IMR-90 (cell line): ENCODE data around the gene TMEM52. TPM values are rescaled to one million over a fixed set of nuclear protein-coding genes. Genes with fewer than 3 reads are reported as not detected.

Source experiments
- ATAC-seq: fragments of 200-7000 bp; cut with Tn5 transposase; 2 replicates; pipeline ENCODE4 v1.9.1; 2020; ENCODE audit warnings: low read depth, mild to moderate bottlenecking, moderate library complexity
- BruUV-seq: library from RNA; stranded (reverse); fragments of 400-500 nt; replicated peaks from 2 replicates; lab custom pipeline; 2021; lab: Mats Ljungman, UMichigan
- CTCF ChIA-PET: fragments of 300-600 bp; formaldehyde crosslinking; extraction: SDS; loops from one replicate; lab custom pipeline; 2021; ENCODE audit warnings: antibody characterized with exemption; lab: Yijun Ruan, JAX
- POLR2A ChIA-PET: fragments of 300-600 bp; sonication (Branson Sonifier 250); formaldehyde crosslinking; loops from one replicate; lab custom pipeline; 2022; ENCODE audit warnings: antibody characterized with exemption; ENCODE audit not compliant: unreplicated experiment; lab: Charles Lee
- DNase-seq: peaks from one replicate; pipeline ENCODE4 v3.0.0; 2013
- H2AFZ ChIP-seq: replicated peaks from 2 replicates; pipeline ENCODE3; 2013; ENCODE audit warnings: low read length, mild to moderate bottlenecking; ENCODE audit not compliant: poor library complexity
- H2AK5ac ChIP-seq: 2 replicates; pipeline ENCODE4 v1.6.1; 2013; ENCODE audit warnings: low read depth, low read length, inconsistent platforms
- H2AK9ac ChIP-seq: replicated peaks from 2 replicates; pipeline ENCODE3; 2013; ENCODE audit warnings: mild to moderate bottlenecking, low read depth, low read length, moderate library complexity; ENCODE audit not compliant: poor library complexity
- H2BK120ac ChIP-seq: 2 replicates; pipeline ENCODE4 v1.6.1; 2013; ENCODE audit warnings: low read depth, low read length, inconsistent platforms
- H2BK15ac ChIP-seq: 3 replicates; pipeline ENCODE4 v1.6.1; 2013; ENCODE audit warnings: low read depth, low read length, inconsistent platforms
- H2BK20ac ChIP-seq: 2 replicates; pipeline ENCODE4 v1.6.1; 2013; ENCODE audit warnings: low read depth, mild to moderate bottlenecking, inconsistent platforms, low read length, moderate library complexity
- H2BK5ac ChIP-seq: 2 replicates; pipeline ENCODE4 v1.6.1; 2013; ENCODE audit warnings: mild to moderate bottlenecking, low read depth, low read length, inconsistent platforms; ENCODE audit not compliant: poor library complexity, severe bottlenecking
- H3K14ac ChIP-seq: replicated peaks from 2 replicates; pipeline ENCODE4 v1.6.1; 2013; ENCODE audit warnings: low read depth, low read length, inconsistent platforms
- H3K18ac ChIP-seq: 2 replicates; pipeline ENCODE4 v1.6.1; 2013; ENCODE audit warnings: low read depth, low read length, control low read depth
- H3K23ac ChIP-seq: 2 replicates; pipeline ENCODE4 v1.6.1; 2013; ENCODE audit warnings: low read depth, low read length, inconsistent platforms
- H3K27ac ChIP-seq: 2 replicates; pipeline ENCODE4 v1.5.1; 2013; ENCODE audit warnings: mild to moderate bottlenecking, control low read depth, low read length; ENCODE audit not compliant: insufficient read depth
- H3K27me3 ChIP-seq: 2 replicates; pipeline ENCODE4 v1.6.1; 2013; ENCODE audit warnings: low read length; ENCODE audit not compliant: control insufficient read depth, insufficient read depth
- H3K36me3 ChIP-seq: 2 replicates; pipeline ENCODE4 v1.6.1; 2013; ENCODE audit warnings: low read length, mixed read lengths; ENCODE audit not compliant: control insufficient read depth, insufficient read depth
- H3K4ac ChIP-seq: 2 replicates; pipeline ENCODE4 v1.6.1; 2013; ENCODE audit warnings: low read depth, low read length, inconsistent platforms
- H3K4me1 ChIP-seq: 2 replicates; pipeline ENCODE4 v1.6.1; 2013; ENCODE audit warnings: low read length, mixed read lengths; ENCODE audit not compliant: control insufficient read depth, insufficient read depth
- H3K4me2 ChIP-seq: 2 replicates; pipeline ENCODE4 v1.6.1; 2013; ENCODE audit warnings: low read depth, mild to moderate bottlenecking, control low read depth, low read length, moderate library complexity
- H3K4me3 ChIP-seq: 2 replicates; pipeline ENCODE4 v1.5.1; 2013; ENCODE audit warnings: low read depth, mild to moderate bottlenecking, control low read depth, low read length, moderate library complexity; ENCODE audit not compliant: insufficient read depth
- H3K56ac ChIP-seq: 2 replicates; pipeline ENCODE4 v1.6.1; 2013; ENCODE audit warnings: low read length, inconsistent platforms; ENCODE audit not compliant: insufficient read depth; ENCODE audit errors: extremely low read depth
- H3K79me1 ChIP-seq, 2 experiments: 2 replicates each; pipeline ENCODE4 v1.6.1; 2013; ENCODE audit warnings: low read length in 2 of 2, inconsistent platforms in 1 of 2, low read depth in 1 of 2
- H3K9ac ChIP-seq: 2 replicates; pipeline ENCODE4 v1.6.1; 2013; ENCODE audit warnings: low read depth, low read length, control low read depth
- H3K9me1 ChIP-seq: 2 replicates; pipeline ENCODE4 v1.6.1; 2013; ENCODE audit warnings: low read length, inconsistent platforms; ENCODE audit not compliant: insufficient read depth
- H3K9me3 ChIP-seq: 2 replicates; pipeline ENCODE4 v1.6.1; 2013; ENCODE audit warnings: low read length; ENCODE audit not compliant: control insufficient read depth, insufficient read depth
- H4K20me1 ChIP-seq: 2 replicates; pipeline ENCODE4 v1.6.1; 2013; ENCODE audit warnings: low read length, inconsistent platforms; ENCODE audit not compliant: insufficient read depth
- H4K5ac ChIP-seq: 2 replicates; pipeline ENCODE4 v1.6.1; 2013; ENCODE audit warnings: mild to moderate bottlenecking, low read depth, low read length, control low read depth
- H4K8ac ChIP-seq, 2 experiments: 2 replicates each; pipeline ENCODE4 v1.6.1; 2013; ENCODE audit warnings: low read depth in 2 of 2, low read length in 2 of 2, control low read depth in 1 of 2, inconsistent platforms in 1 of 2
- H4K91ac ChIP-seq: 2 replicates; pipeline ENCODE4 v1.6.1; 2013; ENCODE audit warnings: low read depth, low read length, inconsistent platforms; ENCODE audit not compliant: insufficient read depth
- MXI1 ChIP-seq: IDR thresholded peaks from 2 replicates; pipeline ENCODE4 v1.6.1; 2012; ENCODE audit warnings: low read depth, mild to moderate bottlenecking, low read length, moderate library complexity, borderline replicate concordance
- NFE2L2 ChIP-seq: fragments of 150-350 bp; IDR thresholded peaks from 2 replicates; pipeline ENCODE4 v1.6.1; 2016; ENCODE audit warnings: low read depth, mild to moderate bottlenecking, low read length
- WGBS, 2 experiments: methylation state at CpG; one replicate each; pipeline versions ENCODE4 v1.1.5 to v1.1.7; 2013; ENCODE audit warnings: missing lambda C conversion rate in 2 of 2; ENCODE audit not compliant: insufficient read length in 1 of 2; ENCODE audit errors: extremely low coverage in 2 of 2; 5-methylcytosine and 5-hydroxymethylcytosine counted together
- dilution Hi-C: fragments of 300-500 bp; cut with HindIII; formaldehyde crosslinking; loops from one replicate; pipeline ENCODE4 v1.14.3; 2018; ENCODE audit warnings: low sequenced_read_pairs; ENCODE audit not compliant: unreplicated experiment
- in situ Hi-C: fragments of 300-500 bp; cut with MboI; formaldehyde crosslinking; loops from 3 replicates; pipeline ENCODE4 v1.14.3; 2019; ENCODE audit warnings: low sequenced_read_pairs, inconsistent platforms, mixed read lengths
- intact Hi-C: fragments of 100-400 bp; cut with micrococcal nuclease; formaldehyde crosslinking; loops from 2 replicates; pipeline ENCODE4 v1.10.0; 2022
- polyA plus RNA-seq, 3 experiments: library from polyadenylated mRNA; depleted of rRNA; stranded (reverse); fragments of >200 nt; gene quantifications; 2 replicates each; pipeline ENCODE4 v1.2.3, GENCODE V29; 2012; ENCODE audit warnings: low replicate concordance in 1 of 3
- total RNA-seq: library from RNA; depleted of rRNA; stranded (reverse); fragments of >200 nt; gene quantifications from 2 replicates; pipeline ENCODE4 v1.2.3, GENCODE V29; 2012

The TMEM52 gene
- total and polyA plus RNA-seq, 2 of the 4 experiments (the other 2 are of a cell fraction): 0.54 to 1.3 TPM

DNA sequence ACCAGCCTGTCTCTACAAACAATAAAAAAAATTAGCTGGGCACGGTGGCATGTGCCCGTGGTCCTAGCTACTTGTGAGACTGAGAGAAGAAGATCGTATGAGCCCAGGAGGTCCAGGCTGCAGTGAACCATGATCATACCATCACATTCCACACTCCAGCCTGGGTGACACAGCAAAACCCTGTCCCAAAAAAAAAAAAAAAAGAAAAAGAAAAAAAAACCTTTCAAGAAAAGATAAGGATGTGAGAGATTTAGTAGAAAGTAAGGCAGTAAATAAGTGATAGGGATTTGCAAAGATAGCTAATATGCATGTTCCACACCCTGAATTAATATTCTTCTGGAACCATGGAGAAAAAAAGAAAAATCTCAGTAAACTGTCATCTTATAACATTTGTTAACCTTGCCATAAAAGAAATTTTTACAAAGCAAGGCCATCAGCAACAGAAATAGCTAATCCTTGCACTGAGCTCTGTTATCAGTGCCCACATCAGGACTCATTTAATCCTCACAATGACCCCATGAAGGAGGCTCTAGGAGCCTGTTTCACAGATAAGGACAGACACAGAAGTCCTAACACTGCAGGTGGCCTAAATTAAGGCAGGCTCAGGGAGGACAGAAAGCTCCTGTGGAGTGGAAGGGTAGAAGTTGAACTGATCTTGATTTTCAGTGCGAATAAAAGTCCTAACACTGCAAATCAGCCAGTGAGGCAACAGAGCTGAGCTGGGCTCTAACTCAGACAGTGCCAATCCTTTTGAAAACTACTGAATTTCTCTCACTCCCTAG lies 35.8 kb downstream of the TMEM52 start:
- H2AFZ ChIP-seq: no peak overlapping the region
- peaks cover 100% of the 10 kb centered on the region for H4K20me1 ChIP-seq
- no peak overlapping the region for H3K56ac ChIP-seq
- ATAC-seq: peak; percentile 40
- no peak overlapping the region for H2AK9ac ChIP-seq
- POLR2A ChIA-PET: no interaction called here
- H4K8ac ChIP-seq: no peak overlapping the region
- in situ Hi-C loops (loop anchor here (10.0 kb wide), 1 partner anchor 88 kb away; no protein-coding TSS in a partner anchor), intact Hi-C loops (loop anchor here (2.0 to 5.0 kb wide), 2 partner anchors 24 to 36 kb away; no protein-coding TSS in a partner anchor), dilution Hi-C loops (loop anchor here (10.0 kb wide), 1 partner anchor 58 kb away; no protein-coding TSS in a partner anchor)
- no peak overlapping the region for H3K4ac ChIP-seq
- 0 out of 2 replicates have a peak overlapping the region, but pooled peaks have one; percentile 42 for H3K4me2 ChIP-seq
- H2BK5ac ChIP-seq: no peak overlapping the region
- H4K91ac ChIP-seq: no peak overlapping the region
- H2AK5ac ChIP-seq: no peak overlapping the region
- H2BK120ac ChIP-seq: no peak overlapping the region
- CTCF ChIA-PET: interaction anchor here (0.9 kb wide), 1 partner anchor 23 kb away, joined by 4 read pairs; no protein-coding TSS in a partner anchor
- H3K18ac ChIP-seq: no peak overlapping the region
- H3K27me3 ChIP-seq: no peaks in the 10 kb centered on the region
- WGBS, 2 experiments: no CpG with 5 or more reads among the region's 4 CpGs
- H3K4me1 ChIP-seq: peaks cover 8% of the 10 kb centered on the region
- H3K14ac ChIP-seq: no peak overlapping the region
- H2BK20ac ChIP-seq: no peak overlapping the region
- TF ChIP-seq MXI1 (no peak), NFE2L2 (peak; percentile 66; the same call in 1 of the 2 replicates)
- no peaks in the 10 kb centered on the region for H3K9me3 ChIP-seq
- no peak overlapping the region for H2BK15ac ChIP-seq
- no peak overlapping the region for H3K27ac ChIP-seq
- no peak overlapping the region for H3K9ac ChIP-seq
- BruUV-seq: no TSS peak
- peaks cover 10% of the 10 kb centered on the region for H3K36me3 ChIP-seq
- H3K79me1 ChIP-seq: peaks cover 0 to 17% of the 10 kb centered on the region in 2 experiments; a peak in 2 of 4 replicates
- peaks cover 22% of the 10 kb centered on the region for H3K9me1 ChIP-seq
- DNase-seq: no peak
- peak overlapping the region; percentile 40; the same call in 1 of the 2 replicates for H3K23ac ChIP-seq
- no peak overlapping the region for H4K5ac ChIP-seq
- H3K4me3 ChIP-seq: no peak overlapping the region
